Measurements from ENCODE around the gene C1QL1.

C1QL1 gene

GRCh38 chr17:44913676-44914075 lies 54.4 kb downstream of the C1QL1 start:
- DNase-seq (ENCODE audit: low read depth), result no peak

- DNase-seq (ENCODE audit: low read depth), result no peak
These were observed 55.1 kb downstream of the C1QL1 start for GRCh38 chr17:44912763-44913544.

GRCh38 chr17:44911133-44912001 lies 56.7 kb downstream of the C1QL1 start:
- peak; percentile 23 for DNase-seq (ENCODE audit: low read depth)

- DNase-seq (ENCODE audit: low read depth), result no peak
These were observed 57.6 kb downstream of the C1QL1 start for GRCh38 chr17:44910231-44911106.

All from activated T-helper 9 cell treated with anti-CD3 and anti-CD28 coated beads, Interleukin-2, amount 50 U/mL, for 16 hours (primary cell).